ENCODE data around the gene TIE1.

Gene TIE1

GRCh38 chr1:43312663-43313515, 12.1 kb downstream of the TIE1 start:
- no peak for DNase-seq (ENCODE audit: low spot score)

- no peak for DNase-seq (ENCODE audit: low spot score)
Observed at GRCh38 chr1:43313771-43314170, 13.0 kb downstream of the TIE1 start.

DNA sequence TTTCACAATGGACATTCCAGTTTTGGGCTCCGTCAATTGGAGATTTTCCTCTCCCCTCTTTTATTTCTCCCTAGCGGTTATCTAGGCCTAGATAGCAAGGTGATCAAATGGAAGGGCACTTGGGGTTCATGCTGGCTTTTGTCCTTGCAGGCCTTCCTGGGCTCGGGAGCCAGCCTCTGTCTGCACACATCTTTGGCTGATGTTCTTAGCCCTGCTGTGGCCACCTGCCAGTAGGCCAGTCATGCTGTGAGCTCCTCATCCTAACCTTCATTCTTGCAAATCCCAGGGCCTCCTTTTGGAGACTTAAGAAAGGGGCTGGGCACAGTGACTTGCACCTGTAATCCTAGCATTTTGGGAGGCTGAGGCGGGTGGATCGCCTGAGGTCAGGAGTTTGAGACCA, 13.5 kb downstream of the TIE1 start:
- DNase-seq (ENCODE audit: low spot score), result no peak

DNA sequence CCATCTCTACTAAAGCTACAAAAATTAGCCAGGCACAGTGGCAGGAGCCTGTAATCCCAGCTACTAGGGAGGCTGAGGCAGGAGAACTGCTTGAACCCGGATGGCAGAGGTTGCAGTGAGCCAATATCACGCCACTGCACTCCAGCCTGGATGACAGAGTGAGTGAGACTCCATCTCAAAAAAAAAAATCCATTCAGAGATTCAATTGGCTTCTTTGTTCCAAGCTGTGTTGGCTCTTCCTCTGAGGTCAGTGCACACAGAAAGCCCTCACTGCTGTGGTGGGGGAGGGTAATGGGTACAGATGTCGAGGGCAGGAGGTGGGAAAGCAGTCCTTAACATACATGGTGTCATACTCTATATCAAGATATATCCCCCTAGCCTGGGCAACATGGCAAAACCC, 14.7 kb downstream of the TIE1 start:
- no peak for DNase-seq (ENCODE audit: low spot score)

- no peak for DNase-seq (ENCODE audit: low spot score)
Observed at GRCh38 chr1:43315963-43316737, 15.4 kb downstream of the TIE1 start.

- no peak for DNase-seq (ENCODE audit: low spot score)
Observed at GRCh38 chr1:43316738-43317520, 16.1 kb downstream of the TIE1 start.

DNA sequence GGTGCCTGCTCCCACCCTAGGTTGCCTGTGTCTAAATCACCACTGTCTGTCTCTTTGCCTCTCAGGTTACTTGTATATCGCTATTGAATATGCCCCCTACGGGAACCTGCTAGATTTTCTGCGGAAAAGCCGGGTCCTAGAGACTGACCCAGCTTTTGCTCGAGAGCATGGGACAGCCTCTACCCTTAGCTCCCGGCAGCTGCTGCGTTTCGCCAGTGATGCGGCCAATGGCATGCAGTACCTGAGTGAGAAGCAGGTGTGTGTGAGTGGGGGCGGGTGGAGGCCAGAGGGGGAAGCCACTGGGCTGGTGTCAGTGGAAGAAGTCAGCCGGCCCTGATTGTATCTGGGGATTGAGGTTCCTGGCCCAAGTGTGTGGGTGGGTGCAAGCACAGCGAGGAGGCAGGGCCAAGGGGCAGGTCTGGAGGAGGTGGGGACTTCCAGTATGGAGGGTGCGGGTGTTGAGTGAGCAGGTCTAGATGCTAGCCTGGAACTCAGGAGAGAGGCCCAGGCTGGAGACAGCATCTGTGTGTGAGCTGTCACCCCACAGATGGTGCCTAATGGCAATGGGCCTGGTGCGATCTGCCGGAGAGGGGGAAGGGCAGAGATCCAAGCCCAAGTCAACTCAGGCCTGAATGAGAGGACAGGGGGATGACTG, 17.2 kb downstream of the TIE1 start:
- DNase-seq (ENCODE audit: low spot score), result no peak

GRCh38 chr1:43318831-43319230, 18.0 kb downstream of the TIE1 start:
- no peak for DNase-seq (ENCODE audit: low spot score)

DNA sequence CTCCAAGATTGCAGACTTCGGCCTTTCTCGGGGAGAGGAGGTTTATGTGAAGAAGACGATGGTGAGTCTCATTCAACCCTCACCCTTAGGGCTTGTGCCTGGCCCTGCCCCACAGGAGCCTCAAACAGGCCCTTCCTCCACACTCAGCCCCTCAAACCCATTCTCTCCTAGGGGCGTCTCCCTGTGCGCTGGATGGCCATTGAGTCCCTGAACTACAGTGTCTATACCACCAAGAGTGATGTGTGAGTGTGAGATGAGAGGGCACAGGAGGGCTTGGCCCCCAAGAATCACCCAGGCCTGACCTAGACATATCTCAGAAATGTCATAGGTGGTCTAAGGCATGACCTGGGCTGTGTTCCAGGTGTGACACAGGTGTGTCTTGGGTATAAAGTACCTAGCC, 18.5 kb downstream of the TIE1 start:
- no peak for DNase-seq (ENCODE audit: low spot score)

DNA sequence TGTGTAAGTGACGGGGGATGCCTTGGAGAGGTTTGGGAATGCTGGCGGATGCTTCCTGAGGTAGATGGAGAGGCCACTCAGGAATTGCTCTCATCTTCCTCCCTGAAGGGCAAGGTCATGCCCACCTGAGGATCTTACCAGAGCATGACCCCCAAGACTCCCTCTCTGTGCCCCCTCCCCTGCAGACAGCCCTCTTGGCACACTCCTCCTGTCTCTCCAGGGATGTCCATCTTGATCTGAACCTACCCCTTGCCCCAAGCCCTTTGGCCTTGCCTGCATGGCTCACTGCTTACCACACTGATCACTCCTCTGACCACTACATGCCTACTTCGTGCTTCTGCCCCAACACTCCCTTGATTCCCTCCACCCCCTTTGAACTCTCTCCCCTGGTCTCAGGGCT, 19.0 kb downstream of the TIE1 start:
- no peak for DNase-seq (ENCODE audit: low spot score)

DNA sequence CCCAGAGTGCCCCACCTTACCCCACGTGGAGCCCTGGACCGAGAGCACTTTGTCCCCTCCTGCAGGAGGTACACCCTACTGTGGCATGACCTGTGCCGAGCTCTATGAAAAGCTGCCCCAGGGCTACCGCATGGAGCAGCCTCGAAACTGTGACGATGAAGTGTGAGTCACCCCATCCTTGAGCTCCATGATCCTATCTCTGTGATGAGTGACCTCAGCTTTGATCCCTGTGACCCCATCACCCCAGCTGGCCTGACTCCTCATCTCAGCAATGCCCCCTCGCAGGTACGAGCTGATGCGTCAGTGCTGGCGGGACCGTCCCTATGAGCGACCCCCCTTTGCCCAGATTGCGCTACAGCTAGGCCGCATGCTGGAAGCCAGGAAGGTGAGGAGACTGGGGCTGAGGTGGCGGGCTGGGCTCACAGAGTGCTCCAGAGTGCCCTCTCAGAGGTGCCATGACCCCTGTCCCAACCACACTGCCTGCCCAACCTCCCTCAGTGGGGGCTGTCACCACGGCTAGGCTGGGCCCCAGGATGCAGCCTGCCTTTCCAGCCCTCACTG, 20.6 kb downstream of the TIE1 start:
- DNase-seq (ENCODE audit: low spot score), result no peak

GRCh38 chr1:43322506-43322905, 21.7 kb downstream of the TIE1 start:
- no peak for DNase-seq (ENCODE audit: low spot score)

- no peak for DNase-seq (ENCODE audit: low spot score)
Observed at GRCh38 chr1:43324810-43325209, 24.0 kb downstream of the TIE1 start.

DNA sequence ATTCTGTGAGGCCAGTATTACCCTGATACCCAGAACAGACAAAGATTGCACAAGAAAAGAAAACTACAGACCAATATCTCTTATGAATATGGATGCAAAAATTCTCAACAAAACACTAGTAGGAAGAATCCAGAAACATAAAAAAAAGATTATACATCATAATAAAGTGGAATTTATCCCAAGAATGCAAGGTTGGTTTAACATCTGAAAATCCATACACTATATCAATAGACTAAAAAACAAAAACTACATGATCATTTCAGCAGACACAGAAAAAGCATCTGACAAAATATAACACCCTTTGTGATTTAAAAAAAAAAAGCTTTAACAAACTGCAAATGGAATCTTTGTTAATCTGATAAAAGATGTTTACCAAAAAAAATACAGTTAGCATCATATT, 24.6 kb downstream of the TIE1 start:
- DNase-seq (ENCODE audit: low spot score), result no peak

DNA sequence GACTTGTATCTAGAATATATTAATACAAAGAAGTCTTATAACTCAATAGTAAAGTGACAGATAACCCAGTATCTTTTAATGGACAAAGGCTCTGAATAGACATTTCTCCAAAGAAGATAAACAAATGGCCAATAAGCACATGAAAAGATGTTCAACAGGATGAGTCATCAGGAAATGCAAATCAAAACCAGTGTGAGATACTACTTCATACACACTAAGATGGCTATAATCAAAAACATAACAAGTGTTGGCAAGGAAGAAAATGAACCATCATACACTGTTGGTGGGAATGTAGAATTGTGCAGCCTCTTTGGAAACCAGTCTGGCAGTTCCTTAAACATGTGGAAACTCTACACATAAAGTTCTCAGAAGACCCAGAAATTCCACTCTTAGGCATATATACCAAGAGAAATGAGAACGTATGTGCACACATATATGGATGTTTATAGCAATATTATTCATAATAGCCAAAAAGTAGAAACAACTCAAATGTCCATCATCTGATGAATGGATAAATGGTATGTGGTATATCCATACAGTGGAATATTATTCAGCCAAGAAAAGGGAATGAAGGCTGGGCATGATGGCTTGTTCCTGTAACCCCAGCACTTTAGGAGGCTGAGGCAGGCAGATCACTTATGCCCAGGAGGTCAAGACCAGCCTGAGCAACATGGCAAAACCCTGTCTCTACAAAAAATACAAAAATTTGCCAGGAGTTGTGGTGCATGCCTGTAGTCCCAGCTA, 26.9 kb downstream of the TIE1 start:
- no peak for DNase-seq (ENCODE audit: low spot score)

GRCh38 chr1:43329995-43330751, 29.4 kb downstream of the TIE1 start:
- DNase-seq (ENCODE audit: low spot score), result peak; percentile 34

DNA sequence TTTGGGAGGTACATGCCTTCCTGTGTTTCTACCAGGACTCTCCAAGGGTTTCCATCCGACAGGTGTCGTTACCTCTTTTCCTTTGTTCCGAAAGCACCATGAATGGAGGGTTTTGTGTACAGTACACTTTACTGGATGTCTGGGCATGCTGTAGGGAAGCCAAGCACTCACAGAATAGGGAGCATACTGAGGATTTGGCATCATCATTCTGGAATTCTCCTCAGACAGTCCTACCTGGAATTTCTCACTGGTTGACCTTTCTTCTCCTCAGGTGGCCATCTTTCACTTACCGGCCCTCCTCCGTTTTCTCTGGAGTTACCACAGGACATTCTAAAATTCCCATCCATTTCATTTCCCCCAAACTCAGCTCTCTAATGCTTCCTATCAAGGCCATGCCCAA, 30.9 kb downstream of the TIE1 start:
- no peak for DNase-seq (ENCODE audit: low spot score)

DNA sequence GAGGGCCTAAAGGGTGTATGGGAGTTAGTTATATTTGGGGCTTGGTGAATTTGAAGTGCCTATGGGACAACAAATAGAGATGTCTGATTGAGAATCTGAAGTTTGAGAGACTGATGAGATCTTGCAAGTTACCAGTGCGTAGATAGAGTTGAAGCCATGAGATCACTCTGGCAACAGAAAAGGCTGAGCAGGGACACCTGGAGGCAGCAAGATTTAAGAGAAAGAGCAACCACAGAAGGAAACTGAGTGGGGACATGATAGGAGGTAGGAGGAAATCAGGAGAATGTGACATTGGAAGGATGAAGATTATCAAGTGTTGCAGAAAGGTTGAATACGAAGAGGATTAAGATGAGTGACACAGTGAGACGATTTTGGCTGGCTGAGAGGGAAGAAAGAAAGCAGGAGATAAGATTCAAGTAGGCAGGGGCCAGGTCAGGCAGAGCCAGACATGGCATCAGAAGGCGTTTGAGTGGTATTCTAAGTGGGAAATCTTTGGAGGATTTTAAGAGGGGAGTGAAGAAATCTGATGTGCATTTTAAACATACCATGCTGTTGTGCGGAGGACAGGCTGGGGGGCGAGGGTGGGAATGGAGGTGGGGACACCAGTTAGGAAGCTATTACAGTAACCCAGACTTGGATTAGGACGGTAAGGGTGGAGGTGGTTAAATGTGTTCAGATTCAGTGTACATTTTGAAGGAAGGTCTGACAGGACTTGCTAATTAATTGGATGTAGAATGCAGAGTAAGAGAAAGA, 33.8 kb downstream of the TIE1 start:
- no peak for DNase-seq (ENCODE audit: low spot score)

DNA sequence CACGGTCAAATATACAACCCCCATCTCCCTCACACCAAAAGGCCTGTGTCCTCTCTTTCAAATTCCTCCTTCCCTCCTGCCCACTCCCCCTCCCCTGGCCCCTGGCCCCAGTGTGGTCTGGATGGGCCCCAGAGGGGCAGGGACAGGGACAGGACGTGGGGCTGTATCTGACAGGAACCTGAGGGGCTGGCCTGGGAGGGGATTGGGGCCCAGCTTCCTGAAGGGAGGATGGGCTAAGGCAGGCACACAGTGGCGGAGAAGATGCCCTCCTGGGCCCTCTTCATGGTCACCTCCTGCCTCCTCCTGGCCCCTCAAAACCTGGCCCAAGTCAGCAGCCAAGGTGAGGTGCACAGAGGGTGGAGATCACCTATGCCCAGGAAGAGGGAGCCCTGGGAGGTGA, 36.8 kb downstream of the TIE1 start, which contains the start of gene MPL:
Gene MPL, plus strand, starts transcription at position 231 of the 400 bp plus-strand sequence. Its CDS starts 31 bp downstream, at position 262.
- DNase-seq (ENCODE audit: low spot score), result no peak
